Body of pancreas (tissue), 4 donors: ENCODE measurements around the gene PDLIM1.

ENCODE experiments used
- CTCF ChIP-seq, 7 experiments: fragments of 450-650 bp in 4 of 7; fragments of 200-600 bp in 3 of 7; sonication (generic) in 3 of 7; IDR thresholded peaks; one replicate each; pipeline ENCODE4 v1.5.1; 2016 to 2019; ENCODE audit warnings: antibody characterized with exemption in 7 of 7
- POLR2A ChIP-seq, 3 donors: fragments of 450-650 bp; IDR thresholded peaks; one replicate each; pipeline ENCODE4 v1.6.1; 2016; ENCODE audit warnings: antibody characterized with exemption in 3 of 3, mild to moderate bottlenecking in 2 of 3

GRCh38 chr10:95339863-95340262, 49.1 kb upstream of the PDLIM1 start:
- TF ChIP-seq CTCF (IDR thresholded peaks at IDR 0.05) (no peak), POLR2A (IDR thresholded peaks at IDR 0.05) (no peak)
